ENCODE data around the gene DNASE2B. TPM values are rescaled to one million over a fixed set of nuclear protein-coding genes. Genes with fewer than 3 reads are reported as not detected.

Gene DNASE2B
- polyA plus RNA-seq (ENCODE audit: insufficient read depth in 1 of 5, insufficient read length in 5 of 5, low replicate concordance in 1 of 5), result under 1 TPM in 2 of 5 donors, not detected in 3; 0.09 to 0.11 TPM
- long read RNA-seq, donor 1, result 0 reads
- long read RNA-seq, donor 2, result 0 reads
- long read RNA-seq, donor 3, result 0 reads
- long read RNA-seq, donor 4, result 0 reads
- long read RNA-seq, donor 5, result 0 reads
- long read RNA-seq, donor 6, result 0 reads
- long read RNA-seq, donor 7, result 0 reads
- long read RNA-seq, donor 8, result 0 reads

GRCh38 chr1:84398175-84399155 is at the start of gene DNASE2B:
Gene DNASE2B, plus strand, starts transcription at chr1:84398484. Its CDS starts 81 bp downstream, at chr1:84398565.
- no peak for DNase-seq

- no peak for DNase-seq
Measured at GRCh38 chr1:84348759-84349158, 49.5 kb upstream of the DNASE2B start.

- DNase-seq, result no peak
Measured at GRCh38 chr1:84350104-84350503, 48.2 kb upstream of the DNASE2B start.

- no peak for DNase-seq
Measured at GRCh38 chr1:84350550-84350949, 47.7 kb upstream of the DNASE2B start.

- DNase-seq, result no peak
Measured at GRCh38 chr1:84352298-84353106, 45.8 kb upstream of the DNASE2B start.

- DNase-seq, result no peak
Measured at GRCh38 chr1:84353695-84354094, 44.6 kb upstream of the DNASE2B start.

- no peak for DNase-seq
Measured at GRCh38 chr1:84355556-84355955, 42.7 kb upstream of the DNASE2B start.

- DNase-seq, result no peak
Measured at GRCh38 chr1:84356881-84357280, 41.4 kb upstream of the DNASE2B start.

GRCh38 chr1:84358695-84359094 is 39.6 kb upstream of the DNASE2B start:
- DNase-seq, result no peak

- DNase-seq, result no peak
Measured at GRCh38 chr1:84360316-84360715, 38.0 kb upstream of the DNASE2B start.

GRCh38 chr1:84361796-84362195 is 36.5 kb upstream of the DNASE2B start:
- DNase-seq, result no peak

GRCh38 chr1:84363019-84363418 is 35.3 kb upstream of the DNASE2B start:
- no peak for DNase-seq

- DNase-seq, result no peak
Measured at GRCh38 chr1:84363622-84364021, 34.7 kb upstream of the DNASE2B start.

- no peak for DNase-seq
Measured at GRCh38 chr1:84365225-84366221, 32.8 kb upstream of the DNASE2B start.

GRCh38 chr1:84366786-84367185 is 31.5 kb upstream of the DNASE2B start:
- DNase-seq, result no peak

- DNase-seq, result no peak
Measured at GRCh38 chr1:84367219-84367618, 31.1 kb upstream of the DNASE2B start.

GRCh38 chr1:84368441-84368840 is 29.8 kb upstream of the DNASE2B start:
- no peak for DNase-seq

- no peak for DNase-seq
Measured at GRCh38 chr1:84370266-84370665, 28.0 kb upstream of the DNASE2B start.

GRCh38 chr1:84370831-84371394 is 27.4 kb upstream of the DNASE2B start:
- no peak for DNase-seq

GRCh38 chr1:84373436-84374141 is 24.7 kb upstream of the DNASE2B start:
- DNase-seq, result no peak

Measured in right lung (tissue), 10 donors.